Body of pancreas (tissue), 4 donors: ENCODE measurements around the gene ANKRD28. TPM values are rescaled to one million over a fixed set of nuclear protein-coding genes. Genes with fewer than 3 reads are reported as not detected.
"Not testable (repeated sequence)": the region's sequence is repeated elsewhere in the genome, so short reads cannot be mapped to it uniquely, and the experiment has no call there.

Experiments used
- ATAC-seq: fragments of 150-250 bp; one replicate; pipeline ENCODE4 v1.9.1; 2016
- DNase-seq, 4 donors: peaks; one replicate each; pipeline ENCODE4 v3.0.0-alpha.2; 2019
- H3K27ac ChIP-seq, 4 donors: fragments of 200-600 bp; sonication (generic); 1 replicate in 3 of 4; 2 replicates in 1 of 4; pipeline versions ENCODE4 v1.5.1 to v1.6.1; 2016 to 2019; ENCODE audit warnings: mild to moderate bottlenecking in 1 of 4, mixed read lengths in 1 of 4, moderate library complexity in 1 of 4
- H3K27me3 ChIP-seq, 2 donors: fragments of 200-600 bp; sonication (generic); one replicate each; pipeline ENCODE4 v1.6.0; 2016; ENCODE audit warnings: mild to moderate bottlenecking in 1 of 2
- H3K36me3 ChIP-seq, 2 donors: fragments of 200-600 bp; sonication (generic); replicated peaks in 1 of 2; 2 replicates each; pipeline ENCODE4 v1.5.1; 2016; ENCODE audit warnings: low read depth in 2 of 2; ENCODE audit not compliant: insufficient read depth in 1 of 2
- H3K4me1 ChIP-seq: fragments of 200-600 bp; sonication (generic); one replicate; pipeline ENCODE4 v1.6.0; 2016
- H3K4me3 ChIP-seq, 2 donors: fragments of 200-600 bp; sonication (generic); 1 replicate in 1 of 2; 2 replicates in 1 of 2; pipeline ENCODE4 v1.5.1; 2016 to 2019
- H3K9me3 ChIP-seq, 3 donors: fragments of 200-600 bp; sonication (generic); 1 replicate in 2 of 3; 2 replicates in 1 of 3; pipeline ENCODE4 v1.5.1; 2016
- POLR2A ChIP-seq, 3 donors: fragments of 450-650 bp; IDR thresholded peaks; one replicate each; pipeline ENCODE4 v1.6.1; 2016; ENCODE audit warnings: antibody characterized with exemption in 3 of 3, mild to moderate bottlenecking in 2 of 3
- WGBS, 2 donors: methylation state at CpG; one replicate each; pipeline ENCODE4 v1.1.5; 2017; 5-methylcytosine and 5-hydroxymethylcytosine counted together
- intact Hi-C: fragments of 100-400 bp; cut with DNase I; formaldehyde crosslinking; loops from one replicate; pipeline ENCODE4 v1.15.1; 2023
- total RNA-seq, 2 donors: library from RNA; depleted of rRNA; stranded (reverse); fragments of >200 nt; gene quantifications; one replicate each; pipeline ENCODE4 v1.1.0, GENCODE V29; 2016
- TF ChIP-seq, protein P1 (sequence below), 7 experiments: fragments of 450-650 bp in 4 of 7; fragments of 200-600 bp in 3 of 7; sonication (generic) in 3 of 7; IDR thresholded peaks; one replicate each; pipeline ENCODE4 v1.5.1; 2016 to 2019; ENCODE audit warnings: antibody characterized with exemption in 7 of 7

ANKRD28 gene
- total RNA-seq, 2 donors from 2014 or later: 26.7 to 37.1 TPM

- DNase-seq (no peak), ATAC-seq (no peak)
- 96 to 98% methylated on average over 3 of the region's 3 CpGs for WGBS, 2 donors
- Histone ChIP-seq H3K27ac (no peak overlapping the region), H3K27me3 (no peaks in the 10 kb centered on the region), H3K4me3 (no peak overlapping the region), H3K4me1 (peaks cover 21% of the 10 kb centered on the region), H3K36me3 (no peaks in the 10 kb centered on the region), H3K9me3 (no peaks in the 10 kb centered on the region)
- intact Hi-C loops: no loop called here
- TF ChIP-seq POLR2A (IDR thresholded peaks at IDR 0.05): no peak
- TF ChIP-seq, protein P1, sequence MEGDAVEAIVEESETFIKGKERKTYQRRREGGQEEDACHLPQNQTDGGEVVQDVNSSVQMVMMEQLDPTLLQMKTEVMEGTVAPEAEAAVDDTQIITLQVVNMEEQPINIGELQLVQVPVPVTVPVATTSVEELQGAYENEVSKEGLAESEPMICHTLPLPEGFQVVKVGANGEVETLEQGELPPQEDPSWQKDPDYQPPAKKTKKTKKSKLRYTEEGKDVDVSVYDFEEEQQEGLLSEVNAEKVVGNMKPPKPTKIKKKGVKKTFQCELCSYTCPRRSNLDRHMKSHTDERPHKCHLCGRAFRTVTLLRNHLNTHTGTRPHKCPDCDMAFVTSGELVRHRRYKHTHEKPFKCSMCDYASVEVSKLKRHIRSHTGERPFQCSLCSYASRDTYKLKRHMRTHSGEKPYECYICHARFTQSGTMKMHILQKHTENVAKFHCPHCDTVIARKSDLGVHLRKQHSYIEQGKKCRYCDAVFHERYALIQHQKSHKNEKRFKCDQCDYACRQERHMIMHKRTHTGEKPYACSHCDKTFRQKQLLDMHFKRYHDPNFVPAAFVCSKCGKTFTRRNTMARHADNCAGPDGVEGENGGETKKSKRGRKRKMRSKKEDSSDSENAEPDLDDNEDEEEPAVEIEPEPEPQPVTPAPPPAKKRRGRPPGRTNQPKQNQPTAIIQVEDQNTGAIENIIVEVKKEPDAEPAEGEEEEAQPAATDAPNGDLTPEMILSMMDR (IDR thresholded peaks at IDR 0.05): no peak
Measured at GRCh38 chr3:15750143-15750542, 47.6 kb downstream of the ANKRD28 start.

DNA sequence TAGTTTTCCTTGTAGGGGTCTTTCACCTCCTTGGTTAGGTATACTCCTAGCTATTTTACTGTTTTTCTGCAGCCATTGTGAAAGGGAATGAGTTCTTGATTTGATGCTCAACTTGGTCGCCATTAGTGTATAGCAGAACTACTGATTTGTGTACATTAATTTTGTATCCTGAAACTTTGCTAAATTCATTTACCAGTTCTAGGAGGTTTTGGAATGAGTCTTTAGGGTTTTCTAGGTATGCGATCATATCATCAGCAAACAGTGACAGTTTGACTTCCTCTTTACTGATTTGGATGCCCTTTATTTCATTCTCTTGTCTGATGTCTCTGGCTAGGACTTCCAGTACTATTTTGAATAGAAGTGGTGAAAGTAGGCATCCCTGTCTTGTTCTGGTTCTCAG, 51.9 kb downstream of the ANKRD28 start:
- WGBS, 2 donors: 94 to 96% methylated on average over 2 of the region's 2 CpGs
- H3K4me1 ChIP-seq, ATAC-seq, intact Hi-C loops, H3K27ac ChIP-seq, DNase-seq, H3K9me3 ChIP-seq, H3K27me3 ChIP-seq, H3K4me3 ChIP-seq, H3K36me3 ChIP-seq: not testable (repeated sequence)

DNA sequence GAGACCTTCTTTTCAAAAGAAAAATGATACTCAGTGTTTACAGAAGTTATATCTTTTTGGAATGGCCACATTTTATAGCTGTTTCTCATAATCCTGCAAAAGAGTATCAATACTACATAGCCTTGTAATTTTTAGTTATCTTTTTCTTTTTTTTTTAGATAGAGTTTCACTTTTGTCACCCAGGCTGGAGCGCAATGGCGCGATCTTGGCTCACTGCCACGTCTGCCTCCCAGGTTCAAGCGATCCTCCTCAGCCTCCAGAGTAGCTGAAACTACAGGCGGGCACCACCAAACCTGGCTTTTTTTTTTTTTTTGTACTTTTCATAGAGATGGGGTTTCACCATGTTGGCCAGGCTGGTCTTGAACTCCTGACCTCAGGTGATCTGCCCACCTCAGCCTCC, 53.6 kb downstream of the ANKRD28 start:
- TF ChIP-seq POLR2A (IDR thresholded peaks at IDR 0.05): no peak
- TF ChIP-seq, protein P1 (IDR thresholded peaks at IDR 0.05): no peak
- H3K36me3 ChIP-seq: no peaks in the 10 kb centered on the region
- 93 to 94% methylated on average over 6 of the region's 6 CpGs for WGBS, 2 donors
- DNase-seq (no peak), ATAC-seq (no peak)
- no peaks in the 10 kb centered on the region for H3K9me3 ChIP-seq
- H3K4me3 ChIP-seq: no peak overlapping the region
- no peak overlapping the region for H3K27ac ChIP-seq
- no peaks in the 10 kb centered on the region for H3K4me1 ChIP-seq
- H3K27me3 ChIP-seq: no peaks in the 10 kb centered on the region
- intact Hi-C loops: no loop called here

- DNase-seq (no peak), ATAC-seq (no peak)
- Histone ChIP-seq H3K4me3 (no peak overlapping the region), H3K9me3 (peaks cover 0 to 4% (median 0%) of the 10 kb centered on the region in 3 donors), H3K36me3 (no peaks in the 10 kb centered on the region), H3K27ac (no peak overlapping the region), H3K27me3 (no peaks in the 10 kb centered on the region), H3K4me1 (no peaks in the 10 kb centered on the region)
- no peak for TF ChIP-seq POLR2A (IDR thresholded peaks at IDR 0.05)
- TF ChIP-seq, protein P1 (IDR thresholded peaks at IDR 0.05): no peak
- intact Hi-C loops: no loop called here
- WGBS, 2 donors: 93 to 96% methylated on average over 3 of the region's 3 CpGs
Measured at GRCh38 chr3:15743587-15744009, 54.2 kb downstream of the ANKRD28 start.

GRCh38 chr3:15742236-15742635, 55.5 kb downstream of the ANKRD28 start:
- H3K4me3 ChIP-seq, intact Hi-C loops, H3K9me3 ChIP-seq, ATAC-seq, H3K27ac ChIP-seq, DNase-seq, H3K36me3 ChIP-seq, H3K4me1 ChIP-seq, H3K27me3 ChIP-seq: not testable (repeated sequence)
- 95 to 100% methylated on average over 10 to 16 of the region's 26 CpGs for WGBS, 2 donors

DNA sequence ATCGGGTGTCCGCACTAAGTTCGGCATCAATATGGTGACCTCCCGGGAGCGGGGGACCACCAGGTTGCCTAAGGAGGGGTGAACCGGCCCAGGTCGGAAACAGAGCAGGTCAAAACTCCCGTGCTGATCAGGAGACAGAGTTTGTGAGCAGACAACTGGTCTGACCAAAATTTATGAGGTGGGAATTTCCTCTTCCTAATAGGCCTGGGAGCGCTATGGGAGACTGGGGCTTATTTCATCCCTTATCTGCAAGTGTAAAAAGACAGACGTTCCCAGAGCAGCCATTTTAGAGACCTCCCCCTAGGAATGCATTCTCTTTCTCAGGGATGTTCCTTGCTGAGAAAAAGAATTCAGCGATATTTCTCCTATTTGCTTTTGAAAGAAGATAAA, 59.2 kb downstream of the ANKRD28 start:
- ATAC-seq, H3K4me1 ChIP-seq, H3K27me3 ChIP-seq, H3K27ac ChIP-seq, H3K9me3 ChIP-seq, intact Hi-C loops, H3K4me3 ChIP-seq, H3K36me3 ChIP-seq, DNase-seq: not testable (repeated sequence)
- 97 to 98% methylated on average over 10 to 11 of the region's 11 CpGs for WGBS, 2 donors
